ENCODE data around the gene CSNK1G1.

Gene CSNK1G1

DNA sequence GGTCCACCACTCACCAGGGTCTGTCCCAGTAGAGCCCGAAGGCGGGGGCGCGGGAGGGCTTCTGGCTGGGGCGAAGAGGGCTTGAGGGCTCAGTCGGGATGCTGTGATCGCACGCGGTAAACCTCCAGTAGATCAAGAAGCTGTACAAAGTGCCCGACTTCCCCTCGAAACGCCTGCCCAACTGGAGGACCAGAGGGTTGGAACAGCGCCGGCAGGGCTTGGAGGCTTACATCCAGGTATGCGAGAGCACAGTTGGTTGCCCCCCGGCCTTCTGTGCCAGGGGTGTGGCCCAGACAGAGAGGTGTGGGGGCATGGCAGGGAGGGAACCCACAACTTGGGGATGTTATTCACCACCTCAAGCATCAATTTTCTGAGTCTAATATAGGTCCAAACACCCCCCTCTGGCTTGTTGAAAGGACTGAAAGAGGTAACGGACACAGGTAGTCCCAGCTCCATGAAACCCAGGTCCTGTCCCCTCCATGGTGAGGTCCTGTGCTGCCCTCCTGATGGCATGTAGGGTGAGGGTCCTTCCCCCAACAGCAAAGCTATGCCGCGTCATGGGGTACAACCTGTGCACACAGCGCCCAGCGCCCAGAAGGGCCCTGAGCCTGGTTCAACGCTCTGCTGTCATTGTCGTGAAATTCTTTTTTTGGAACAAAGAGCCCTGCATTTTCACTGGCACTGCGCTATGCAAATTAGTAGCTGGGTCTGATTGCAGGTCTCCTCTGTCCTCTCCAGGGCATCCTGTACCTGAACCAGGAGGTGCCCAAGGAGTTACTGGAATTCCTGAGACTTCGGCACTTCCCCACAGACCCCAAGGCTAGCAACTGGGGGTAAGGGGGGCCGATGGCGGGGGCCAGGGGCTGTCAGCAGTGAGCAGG is 203.2 kb downstream of the CSNK1G1 start:
- Histone ChIP-seq H2AFZ (peak overlapping the region; percentile 38), H3K79me2 (no peaks in the 10 kb centered on the region), H3K4me2 (ENCODE audit: low read length) (no peak overlapping the region), H3K4me3 (ENCODE audit: low read depth, low read length) (no peak overlapping the region), H3K9ac (no peak overlapping the region), H3K4me1 (no peaks in the 10 kb centered on the region), H3K36me3 (ENCODE audit: control insufficient read depth, insufficient read depth, low read length) (no peaks in the 10 kb centered on the region), H3K27me3 (ENCODE audit: control insufficient read depth, insufficient read depth, low read length) (peaks cover 3% of the 10 kb centered on the region), H3K27ac (no peak overlapping the region), H3K9me3 (ENCODE audit: control insufficient read depth, low read length) (no peaks in the 10 kb centered on the region)
- TF ChIP-seq, protein P1, sequence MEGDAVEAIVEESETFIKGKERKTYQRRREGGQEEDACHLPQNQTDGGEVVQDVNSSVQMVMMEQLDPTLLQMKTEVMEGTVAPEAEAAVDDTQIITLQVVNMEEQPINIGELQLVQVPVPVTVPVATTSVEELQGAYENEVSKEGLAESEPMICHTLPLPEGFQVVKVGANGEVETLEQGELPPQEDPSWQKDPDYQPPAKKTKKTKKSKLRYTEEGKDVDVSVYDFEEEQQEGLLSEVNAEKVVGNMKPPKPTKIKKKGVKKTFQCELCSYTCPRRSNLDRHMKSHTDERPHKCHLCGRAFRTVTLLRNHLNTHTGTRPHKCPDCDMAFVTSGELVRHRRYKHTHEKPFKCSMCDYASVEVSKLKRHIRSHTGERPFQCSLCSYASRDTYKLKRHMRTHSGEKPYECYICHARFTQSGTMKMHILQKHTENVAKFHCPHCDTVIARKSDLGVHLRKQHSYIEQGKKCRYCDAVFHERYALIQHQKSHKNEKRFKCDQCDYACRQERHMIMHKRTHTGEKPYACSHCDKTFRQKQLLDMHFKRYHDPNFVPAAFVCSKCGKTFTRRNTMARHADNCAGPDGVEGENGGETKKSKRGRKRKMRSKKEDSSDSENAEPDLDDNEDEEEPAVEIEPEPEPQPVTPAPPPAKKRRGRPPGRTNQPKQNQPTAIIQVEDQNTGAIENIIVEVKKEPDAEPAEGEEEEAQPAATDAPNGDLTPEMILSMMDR (IDR thresholded peaks at IDR 0.05), result no peak

DNA sequence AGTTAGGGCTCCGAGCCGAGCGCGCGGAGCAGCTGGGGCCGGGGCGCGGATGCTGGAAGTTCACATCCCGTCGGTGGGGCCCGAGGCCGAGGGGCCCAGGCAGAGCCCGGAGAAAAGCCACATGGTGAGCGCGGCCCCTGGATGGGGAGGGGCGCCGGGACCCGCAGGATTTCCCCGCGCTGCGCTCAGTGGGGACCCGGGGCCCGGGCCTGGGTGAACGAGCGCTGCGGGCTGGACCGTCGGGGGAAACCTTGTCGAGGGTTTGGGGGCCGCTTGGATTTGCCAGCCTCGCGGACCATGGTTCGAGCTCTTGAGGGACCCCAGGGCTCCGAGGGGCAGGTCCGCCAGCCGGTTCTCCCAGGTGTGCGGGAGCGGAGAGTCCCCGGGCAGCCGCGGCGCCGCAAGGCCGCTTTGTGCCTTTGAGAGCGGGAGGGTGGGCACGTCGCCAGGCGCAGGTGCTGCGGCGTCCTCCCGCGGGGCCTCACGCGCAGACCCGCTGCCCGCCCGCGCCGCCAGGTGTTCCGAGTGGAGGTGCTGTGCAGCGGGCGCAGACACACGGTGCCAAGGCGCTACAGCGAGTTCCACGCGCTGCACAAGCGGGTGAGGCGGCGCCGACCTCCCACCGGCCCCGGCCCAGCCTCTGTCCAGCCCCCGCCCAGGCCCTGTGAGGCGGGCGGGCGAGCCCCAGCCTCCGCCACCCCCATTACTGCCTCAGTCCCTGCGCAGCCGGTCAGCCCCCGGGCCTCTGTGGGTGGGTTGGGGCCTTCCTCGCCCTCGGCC is 204.1 kb downstream of the CSNK1G1 start, which contains the start of gene SNX22:
SNX22 (plus strand) TSS at position 5 of the 780 bp plus-strand sequence; CDS start at position 50, 45 bp downstream.
- Histone ChIP-seq H3K9me3 (ENCODE audit: control insufficient read depth, low read length) (no peaks in the 10 kb centered on the region), H3K36me3 (ENCODE audit: control insufficient read depth, insufficient read depth, low read length) (no peaks in the 10 kb centered on the region), H3K27me3 (ENCODE audit: control insufficient read depth, insufficient read depth, low read length) (peaks cover 3% of the 10 kb centered on the region), H3K4me2 (ENCODE audit: low read length) (peak within 1 kb of the TSS; percentile 51), H3K9ac (no peak within 1 kb of the TSS), H3K4me3 (ENCODE audit: low read depth, low read length) (peak within 1 kb of the TSS; percentile 2), H3K4me1 (no peaks in the 10 kb centered on the region), H2AFZ (peak within 1 kb of the TSS; percentile 38), H3K27ac (no peak within 1 kb of the TSS), H3K79me2 (no peaks in the 10 kb centered on the region)
- TF ChIP-seq, protein P1 (IDR thresholded peaks at IDR 0.05), result no peak

DNA sequence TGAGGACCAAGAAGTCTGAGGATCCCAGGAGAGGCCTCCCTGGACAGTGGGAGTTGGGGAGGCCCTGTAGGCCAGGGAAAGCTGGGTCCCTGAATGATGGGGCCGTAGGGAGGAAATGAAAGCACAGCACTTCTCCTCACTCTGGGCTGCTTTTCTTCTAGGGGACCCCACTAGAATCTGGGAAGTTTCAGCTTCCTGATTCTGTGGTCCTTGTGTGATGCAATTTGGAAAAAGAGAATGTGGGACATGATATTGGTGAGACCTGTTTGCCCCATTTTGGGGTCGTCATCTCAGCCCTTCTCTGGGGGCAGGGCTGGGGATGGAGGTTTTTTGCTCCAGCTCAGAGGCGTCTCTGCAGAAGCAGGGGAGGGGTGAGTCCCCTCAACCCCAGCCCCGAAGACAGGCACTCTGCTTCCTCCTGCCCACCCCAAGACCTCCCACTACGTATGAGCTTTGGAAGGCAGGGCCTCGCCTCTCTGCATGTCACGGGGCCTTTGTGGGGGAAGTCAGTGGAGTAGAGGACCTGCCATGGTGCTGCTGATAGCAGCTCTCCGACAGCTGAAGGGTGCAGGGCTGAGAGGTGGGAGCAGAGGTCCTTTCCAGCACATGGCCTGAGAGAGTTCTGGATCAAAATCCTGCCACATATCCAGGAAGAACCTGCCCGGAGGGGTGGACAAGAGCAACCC is 205.9 kb downstream of the CSNK1G1 start:
- Histone ChIP-seq H3K4me3 (ENCODE audit: low read depth, low read length) (no peak overlapping the region), H3K9me3 (ENCODE audit: control insufficient read depth, low read length) (no peaks in the 10 kb centered on the region), H3K79me2 (no peaks in the 10 kb centered on the region), H2AFZ (no peak overlapping the region), H3K36me3 (ENCODE audit: control insufficient read depth, insufficient read depth, low read length) (no peaks in the 10 kb centered on the region), H3K4me1 (no peaks in the 10 kb centered on the region), H3K27me3 (ENCODE audit: control insufficient read depth, insufficient read depth, low read length) (peaks cover 3% of the 10 kb centered on the region), H3K9ac (no peak overlapping the region), H3K4me2 (ENCODE audit: low read length) (no peak overlapping the region), H3K27ac (no peak overlapping the region)
- TF ChIP-seq, protein P1 (IDR thresholded peaks at IDR 0.05), result no peak

DNA sequence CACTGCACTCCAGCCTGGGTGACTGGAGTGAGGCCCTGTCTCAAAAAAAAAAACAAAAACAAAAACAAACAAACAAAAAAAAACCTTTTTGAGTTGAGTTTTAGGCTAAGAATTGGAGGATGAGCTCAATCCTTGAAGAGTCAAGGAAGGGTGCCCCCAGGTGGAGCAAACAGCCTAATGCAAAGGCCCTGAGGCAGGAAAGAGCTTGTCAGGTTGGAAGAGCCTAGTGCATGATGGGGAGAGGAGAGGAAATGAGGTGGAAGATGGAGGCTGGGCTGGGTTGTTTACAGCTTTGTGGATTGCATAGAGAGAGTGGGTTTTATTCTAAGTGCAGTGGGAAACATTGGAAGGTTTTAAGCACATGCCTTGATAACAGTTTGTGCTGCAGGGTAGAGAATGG is 206.5 kb downstream of the CSNK1G1 start:
- H3K4me1 ChIP-seq, result no peaks in the 10 kb centered on the region
- H3K79me2 ChIP-seq, result no peaks in the 10 kb centered on the region
- no peak overlapping the region for H3K9ac ChIP-seq
- no peak overlapping the region for H2AFZ ChIP-seq
- H3K27ac ChIP-seq, result no peak overlapping the region
- H3K4me2 ChIP-seq (ENCODE audit: low read length), result no peak overlapping the region
- H3K9me3 ChIP-seq (ENCODE audit: control insufficient read depth, low read length), result no peaks in the 10 kb centered on the region
- TF ChIP-seq, protein P1 (IDR thresholded peaks at IDR 0.05), result no peak
- H3K27me3 ChIP-seq (ENCODE audit: control insufficient read depth, insufficient read depth, low read length), result peaks cover 3% of the 10 kb centered on the region
- no peaks in the 10 kb centered on the region for H3K36me3 ChIP-seq (ENCODE audit: control insufficient read depth, insufficient read depth, low read length)
- no peak overlapping the region for H3K4me3 ChIP-seq (ENCODE audit: low read depth, low read length)
